ENCODE results near the gene UGT1A4. TPM values are rescaled to one million over a fixed set of nuclear protein-coding genes. Genes with fewer than 3 reads are reported as not detected.

Gene UGT1A4
- total and polyA plus RNA-seq, 2 donors (not counting 3 experiments of a cell fraction or from before 2014, with no cell fraction given), result not detected

- intact Hi-C loops (cut with micrococcal nuclease) (no loop called here), dilution Hi-C loops (cut with MboI; ENCODE audit: extremely low pct_ligation_motif_present, low sequenced_read_pairs) (no loop called here)
- no peaks in the 10 kb centered on the region for H4K20me1 ChIP-seq (replicated peaks; ENCODE audit: control insufficient read depth, extremely low read depth, insufficient read depth, low read length)
- no TSS peak for BruUV-seq (replicated peaks)
- H3K9me1 ChIP-seq (replicated peaks; ENCODE audit: control insufficient read depth, extremely low read depth, insufficient read depth, low read length), result no peaks in the 10 kb centered on the region
- POLR2A ChIA-PET, result no interaction called here
- H3K36me3 ChIP-seq (ENCODE audit: control insufficient read depth in 2 of 2, extremely low read depth in 1 of 2, insufficient read depth in 2 of 2, low read length in 2 of 2), result no peaks in the 10 kb centered on the region
- FAIRE-seq, result no peak
- no peaks in the 10 kb centered on the region for H3K79me2 ChIP-seq (ENCODE audit: control insufficient read depth, insufficient read depth, low read length)
- no peak overlapping the region for H3K9ac ChIP-seq (replicated peaks; ENCODE audit: extremely low read depth, insufficient read depth, low read length)
- no peaks in the 10 kb centered on the region for H3K27me3 ChIP-seq (ENCODE audit: control insufficient read depth in 2 of 2, insufficient read depth in 2 of 2, low read length in 2 of 2)
- peaks cover 17% of the 10 kb centered on the region for H3K4me1 ChIP-seq (ENCODE audit: control insufficient read depth, extremely low read depth, insufficient read depth, low read length)
- no peaks in the 10 kb centered on the region for H3K9me3 ChIP-seq (replicated peaks; ENCODE audit: control insufficient read depth, insufficient read depth, low read length)
- H3K4me2 ChIP-seq (ENCODE audit: insufficient read depth, low read length), result no peak overlapping the region
- CTCF ChIA-PET, result no interaction called here
- H2AFZ ChIP-seq (ENCODE audit: low read depth, low read length), result no peak overlapping the region
- DNase-seq (ENCODE audit: low read depth, low spot score), result no peak
- TF ChIP-seq GATA2 (IDR thresholded peaks at IDR 0.05; ENCODE audit: insufficient read depth, insufficient read length, low read depth, low read length) (no peak), FOS (IDR thresholded peaks at IDR 0.05; ENCODE audit: borderline replicate concordance, insufficient read depth, low read length) (no peak), EZH2 (IDR thresholded peaks at IDR 0.05; ENCODE audit: borderline replicate concordance, low read depth, low read length, severe bottlenecking) (no peak), MYC (IDR thresholded peaks at IDR 0.05; ENCODE audit: low read depth, low read length) (no peak), POLR2A (IDR thresholded peaks at IDR 0.05; ENCODE audit: low read depth, low read length) (no peak), JUN (IDR thresholded peaks at IDR 0.05; ENCODE audit: borderline replicate concordance, insufficient read depth, insufficient read length, low read depth) (no peak), POLR2AphosphoS5 (IDR thresholded peaks at IDR 0.05; ENCODE audit: insufficient read depth, low read depth, low read length) (no peak)
- TF ChIP-seq, protein P1, sequence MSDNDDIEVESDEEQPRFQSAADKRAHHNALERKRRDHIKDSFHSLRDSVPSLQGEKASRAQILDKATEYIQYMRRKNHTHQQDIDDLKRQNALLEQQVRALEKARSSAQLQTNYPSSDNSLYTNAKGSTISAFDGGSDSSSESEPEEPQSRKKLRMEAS (IDR thresholded peaks at IDR 0.05; ENCODE audit: insufficient read depth, insufficient read length), result no peak
- TF ChIP-seq, protein P2, sequence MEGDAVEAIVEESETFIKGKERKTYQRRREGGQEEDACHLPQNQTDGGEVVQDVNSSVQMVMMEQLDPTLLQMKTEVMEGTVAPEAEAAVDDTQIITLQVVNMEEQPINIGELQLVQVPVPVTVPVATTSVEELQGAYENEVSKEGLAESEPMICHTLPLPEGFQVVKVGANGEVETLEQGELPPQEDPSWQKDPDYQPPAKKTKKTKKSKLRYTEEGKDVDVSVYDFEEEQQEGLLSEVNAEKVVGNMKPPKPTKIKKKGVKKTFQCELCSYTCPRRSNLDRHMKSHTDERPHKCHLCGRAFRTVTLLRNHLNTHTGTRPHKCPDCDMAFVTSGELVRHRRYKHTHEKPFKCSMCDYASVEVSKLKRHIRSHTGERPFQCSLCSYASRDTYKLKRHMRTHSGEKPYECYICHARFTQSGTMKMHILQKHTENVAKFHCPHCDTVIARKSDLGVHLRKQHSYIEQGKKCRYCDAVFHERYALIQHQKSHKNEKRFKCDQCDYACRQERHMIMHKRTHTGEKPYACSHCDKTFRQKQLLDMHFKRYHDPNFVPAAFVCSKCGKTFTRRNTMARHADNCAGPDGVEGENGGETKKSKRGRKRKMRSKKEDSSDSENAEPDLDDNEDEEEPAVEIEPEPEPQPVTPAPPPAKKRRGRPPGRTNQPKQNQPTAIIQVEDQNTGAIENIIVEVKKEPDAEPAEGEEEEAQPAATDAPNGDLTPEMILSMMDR (IDR thresholded peaks at IDR 0.05; ENCODE audit: extremely low read depth in 1 of 2, insufficient read depth in 1 of 2, low read depth in 1 of 2, low read length in 2 of 2), result no peak
- no peak overlapping the region for H3K27ac ChIP-seq (ENCODE audit: insufficient read depth, low read depth, low read length)
- no peak overlapping the region for H3K4me3 ChIP-seq (replicated peaks in 1 of 3; ENCODE audit: insufficient read depth in 1 of 3, low read depth in 1 of 3, low read length in 3 of 3)
These were observed 26.8 kb upstream of the UGT1A4 start for GRCh38 chr2:233691443-233692433.

Data from endothelial cell of umbilical vein (primary cell).